Measurements from ENCODE around the gene MRPL22.
"Not testable (repeated sequence)": the region's sequence is repeated elsewhere in the genome, so short reads cannot be mapped to it uniquely, and the experiment has no call there.

MRPL22 gene

DNA sequence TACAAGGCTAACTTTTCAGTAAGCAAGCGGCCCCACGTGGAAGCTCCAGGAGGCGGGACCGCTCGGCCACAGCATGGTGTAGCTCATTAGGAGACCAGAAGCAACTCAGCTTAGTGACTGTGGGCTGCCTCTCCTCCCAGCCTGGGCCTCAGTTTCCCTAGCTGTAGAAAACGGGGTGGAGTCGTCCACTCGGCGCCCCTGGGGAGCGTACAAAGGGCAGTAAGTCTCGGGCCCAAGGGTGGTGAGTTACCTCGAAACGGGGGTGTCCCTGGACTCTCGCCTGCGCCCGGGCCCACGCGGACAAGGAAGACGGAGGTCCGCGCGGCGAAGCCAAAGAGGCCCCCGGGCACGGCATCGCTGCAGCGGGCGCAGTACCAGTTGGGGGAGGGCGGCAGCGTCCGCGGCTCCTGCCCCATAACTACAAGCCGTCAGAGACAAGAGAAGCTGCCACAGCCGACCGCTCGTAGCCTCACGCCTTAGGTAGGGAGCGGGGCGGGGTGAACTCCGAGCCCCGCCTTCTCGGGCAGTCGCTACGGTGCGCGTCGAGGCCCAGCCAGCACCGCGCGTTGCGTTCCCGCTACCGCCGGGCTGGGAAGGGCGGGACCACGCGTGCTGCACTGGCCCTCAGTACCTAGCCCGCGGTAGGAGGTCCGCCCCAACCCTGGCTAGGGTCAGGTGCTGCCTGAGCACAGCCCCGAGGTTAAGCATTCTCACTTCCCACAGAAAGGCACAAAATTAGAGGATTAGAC is 3.0 kb upstream of the MRPL22 start, which contains the start of gene GEMIN5:
Gene GEMIN5 (minus strand): TSS at position 494 of the 749 bp plus-strand sequence. CDS start 78 bp downstream, at position 416.
- intact Hi-C loops (cut with DNase I) = no loop called here
- peak; percentile 66 to 95 (median 88) for DNase-seq

DNA sequence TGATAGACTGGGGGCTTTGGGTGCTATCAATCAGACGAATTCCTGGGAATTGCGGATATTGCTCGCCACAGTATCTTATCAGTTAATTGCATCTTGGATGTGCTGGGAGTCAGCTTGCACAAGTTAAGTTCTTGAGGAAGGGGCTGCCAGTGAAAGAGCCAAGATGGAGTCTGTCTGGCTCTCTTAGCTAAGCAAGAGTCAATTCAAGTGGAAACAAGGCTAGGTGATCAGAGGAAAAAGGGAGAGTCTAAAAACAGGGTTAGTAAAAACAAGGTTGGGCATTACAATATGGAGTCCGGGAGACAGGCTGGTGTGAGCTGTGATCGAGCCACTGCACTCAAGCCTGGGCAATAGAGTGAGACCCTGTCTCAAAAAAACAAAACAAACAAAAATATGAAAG is 1.5 kb upstream of the MRPL22 start:
- DNase-seq; intact Hi-C loops (cut with DNase I): not testable (repeated sequence)

- DNase-seq = no peak
- intact Hi-C loops (cut with DNase I) = loop anchor here (2.0 to 10.0 kb wide), 3 partner anchors 82 to 286 kb away; partner anchors contain the start of genes CNOT8 and LARP1
Observed at GRCh38 chr5:154940375-154940771, 500 bp upstream of the MRPL22 start.

- no peak for DNase-seq
- intact Hi-C loops (cut with DNase I) = loop anchor here (10.0 kb wide), 2 partner anchors 189 to 289 kb away; partner anchors contain the start of gene LARP1
Observed at GRCh38 chr5:154943527-154943926, 2.7 kb downstream of the MRPL22 start.

GRCh38 chr5:154944716-154945115 is 3.8 kb downstream of the MRPL22 start:
- intact Hi-C loops (cut with DNase I) = loop anchor here (10.0 kb wide), 2 partner anchors 190 to 290 kb away; partner anchors contain the start of gene LARP1

GRCh38 chr5:154945695-154946301 is 4.9 kb downstream of the MRPL22 start:
- DNase-seq = no peak

More at GRCh38 chr5:154944716-154945115, 3.8 kb downstream of the MRPL22 start:
- no peak for DNase-seq

GRCh38 chr5:154947778-154948177 is 6.9 kb downstream of the MRPL22 start:
- intact Hi-C loops (cut with DNase I) = loop anchor here (10.0 kb wide), 2 partner anchors 193 to 293 kb away; partner anchors contain the start of gene LARP1
- peak in 2 of 42 donors; percentile 28 to 51 for DNase-seq

More at GRCh38 chr5:154945695-154946301, 4.9 kb downstream of the MRPL22 start:
- intact Hi-C loops (cut with DNase I) = loop anchor here (10.0 kb wide), 2 partner anchors 191 to 291 kb away; partner anchors contain the start of gene LARP1

DNA sequence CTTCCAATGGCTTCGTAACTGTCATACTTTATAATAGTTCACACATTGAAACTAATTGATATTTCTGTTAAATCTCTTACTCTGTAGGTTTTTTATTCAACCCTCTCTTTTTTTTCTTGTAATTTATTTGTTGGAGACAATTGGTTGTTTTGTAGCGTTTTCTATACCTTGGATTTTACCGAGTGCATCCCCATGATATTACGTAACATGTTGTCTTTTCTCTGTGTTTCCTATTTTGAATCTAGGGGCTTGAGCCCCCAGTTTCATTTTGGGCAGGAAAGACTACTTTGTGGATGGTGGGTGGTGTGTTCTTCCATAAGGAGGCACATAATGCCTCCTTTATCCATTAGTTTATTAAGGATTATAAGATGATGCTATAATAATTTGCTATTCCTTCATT is 7.4 kb downstream of the MRPL22 start:
- no peak for DNase-seq
- intact Hi-C loops (cut with DNase I) = loop anchor here (10.0 kb wide), 2 partner anchors 194 to 294 kb away; partner anchors contain the start of gene LARP1

- DNase-seq = no peak
- intact Hi-C loops (cut with DNase I) = loop anchor here (10.0 kb wide), 2 partner anchors 195 to 295 kb away; partner anchors contain the start of gene LARP1
Observed at GRCh38 chr5:154949781-154950180, 8.9 kb downstream of the MRPL22 start.

DNA sequence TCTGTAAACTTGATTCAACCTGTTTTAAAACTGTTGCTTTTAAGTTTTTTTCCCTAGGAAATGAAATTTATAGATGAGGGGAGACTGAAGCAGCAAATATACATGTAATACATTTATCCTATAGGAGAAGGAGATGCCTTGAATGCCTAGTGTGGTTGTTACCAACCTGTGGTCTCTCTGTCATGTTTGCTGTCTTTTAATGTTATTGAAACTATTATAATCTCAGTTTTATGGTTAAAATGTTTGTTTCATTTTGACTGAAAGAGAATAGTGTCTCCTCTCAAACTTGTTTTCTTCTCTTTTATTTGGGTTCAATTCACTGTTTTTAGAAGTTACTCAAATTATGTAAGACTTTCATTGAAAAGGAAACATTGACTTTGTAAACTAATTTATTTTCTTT is 15.8 kb downstream of the MRPL22 start:
- intact Hi-C loops (cut with DNase I) = no loop called here

DNA sequence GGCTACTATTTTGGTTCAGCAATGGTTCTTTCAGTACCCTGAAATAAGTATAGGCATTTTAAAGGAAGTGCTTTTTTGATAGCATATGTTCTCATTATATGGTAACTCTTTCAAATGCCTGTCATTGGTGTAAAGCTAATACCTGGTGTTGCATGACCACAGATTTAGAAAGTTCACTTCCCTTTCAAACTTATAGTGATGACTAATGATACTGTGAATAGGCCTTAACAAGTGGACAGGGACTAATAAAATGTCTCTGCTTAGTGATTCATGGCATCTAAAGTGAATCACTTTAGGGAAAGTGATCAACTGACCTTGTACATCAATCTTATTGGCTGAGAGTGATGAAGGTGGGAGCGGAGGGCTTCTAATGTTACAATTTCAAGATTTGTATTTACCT is 21.6 kb downstream of the MRPL22 start:
- intact Hi-C loops (cut with DNase I) = loop anchor here (10.0 kb wide), 1 partner anchor 182 kb away; no protein-coding TSS in a partner anchor
- no peak for DNase-seq

More for the DNA sequence above, 15.8 kb downstream of the MRPL22 start:
- no peak for DNase-seq

DNA sequence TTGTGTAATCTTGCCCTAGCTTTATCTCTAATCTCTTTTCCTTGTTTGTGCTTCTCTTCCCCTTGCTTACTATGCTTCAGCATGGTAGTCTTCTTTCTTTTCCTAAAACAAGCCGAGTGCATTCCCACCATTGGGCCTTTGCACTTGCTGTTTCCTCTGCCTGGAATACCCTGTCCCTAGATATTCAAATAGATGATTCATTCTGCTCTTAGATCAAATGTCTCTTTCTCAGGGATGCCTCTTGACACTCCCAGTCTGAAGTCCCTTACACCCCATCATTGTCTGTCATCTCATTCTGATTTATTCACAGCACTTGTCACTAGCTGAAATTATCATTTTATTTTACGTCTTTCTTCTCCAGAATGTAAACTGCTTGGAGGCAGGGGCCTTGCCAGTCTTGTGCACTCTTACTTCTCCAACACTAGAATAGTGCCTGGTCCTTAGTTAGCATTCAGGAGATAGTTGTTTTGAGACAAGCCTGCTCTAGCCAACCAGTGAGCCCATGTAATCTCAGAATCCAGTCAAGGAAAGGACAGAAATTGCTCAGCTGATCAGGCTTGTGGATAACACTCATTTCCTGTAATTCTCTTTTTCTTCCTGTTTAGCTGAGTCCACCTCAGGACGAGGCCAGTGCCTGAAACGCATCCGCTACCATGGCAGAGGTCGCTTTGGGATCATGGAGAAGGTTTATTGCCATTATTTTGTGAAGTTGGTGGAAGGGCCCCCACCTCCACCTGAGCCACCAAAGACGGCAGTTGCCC is 25.4 kb downstream of the MRPL22 start:
- DNase-seq = no peak
- intact Hi-C loops (cut with DNase I) = loop anchor here (10.0 kb wide), 1 partner anchor 179 kb away; no protein-coding TSS in a partner anchor

GRCh38 chr5:154966874-154967273 is 26.0 kb downstream of the MRPL22 start:
- intact Hi-C loops (cut with DNase I) = loop anchor here (10.0 kb wide), 1 partner anchor 178 kb away; no protein-coding TSS in a partner anchor

GRCh38 chr5:154967421-154968024 is 26.6 kb downstream of the MRPL22 start:
- DNase-seq = peak in 14 of 42 donors; percentile 16 to 74 (median 36)
- intact Hi-C loops (cut with DNase I) = loop anchor here (10.0 kb wide), 1 partner anchor 177 kb away; no protein-coding TSS in a partner anchor

More at GRCh38 chr5:154966874-154967273, 26.0 kb downstream of the MRPL22 start:
- DNase-seq = no peak

- DNase-seq = no peak
- intact Hi-C loops (cut with DNase I) = loop anchor here (10.0 kb wide), 1 partner anchor 176 kb away; no protein-coding TSS in a partner anchor
Observed at GRCh38 chr5:154968953-154969352, 28.1 kb downstream of the MRPL22 start.

GRCh38 chr5:154970759-154971158 is 29.9 kb downstream of the MRPL22 start:
- no peak for DNase-seq
- intact Hi-C loops (cut with DNase I) = no loop called here

- intact Hi-C loops (cut with DNase I) = no loop called here
- DNase-seq = no peak
Observed at GRCh38 chr5:154971501-154971900, 30.6 kb downstream of the MRPL22 start.

DNA sequence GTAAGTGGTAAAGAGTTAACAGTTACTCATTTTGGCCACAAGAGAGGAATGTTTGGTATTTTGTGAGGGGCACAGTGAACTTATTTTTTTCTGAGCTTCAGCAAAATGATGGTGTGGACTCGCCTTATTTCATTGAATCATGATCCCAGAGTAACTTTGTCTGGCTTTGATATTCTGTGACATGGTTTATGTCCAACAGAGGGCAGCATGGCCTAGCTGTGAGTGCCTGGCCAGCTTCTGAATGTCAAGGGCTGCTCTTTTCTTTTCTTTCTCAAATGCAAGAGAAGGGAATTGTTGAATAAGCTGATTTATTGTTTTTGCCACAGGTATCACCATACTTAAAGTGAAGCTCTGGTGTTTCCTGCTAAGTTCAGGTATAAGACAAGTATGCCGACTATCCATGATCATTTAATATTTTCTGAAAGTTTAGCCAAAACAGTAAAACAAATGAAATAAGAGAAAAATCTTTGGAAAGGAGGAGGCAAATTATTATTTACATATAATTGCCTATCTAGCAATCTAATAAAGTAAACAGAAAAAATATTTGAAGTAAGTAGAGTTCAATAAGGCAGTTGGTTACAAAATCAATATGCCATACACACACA is 31.7 kb downstream of the MRPL22 start:
- intact Hi-C loops (cut with DNase I) = no loop called here
- peak in 34 of 42 donors; percentile 16 to 81 (median 50) for DNase-seq

Data from head of caudate nucleus (tissue), 42 donors.